ENCODE data around the gene FAM168A. TPM values are rescaled to one million over a fixed set of nuclear protein-coding genes. Genes with fewer than 3 reads are reported as not detected.

FAM168A gene
- total RNA-seq, 1 donor from 2014 or later = 28.8 TPM

DNA sequence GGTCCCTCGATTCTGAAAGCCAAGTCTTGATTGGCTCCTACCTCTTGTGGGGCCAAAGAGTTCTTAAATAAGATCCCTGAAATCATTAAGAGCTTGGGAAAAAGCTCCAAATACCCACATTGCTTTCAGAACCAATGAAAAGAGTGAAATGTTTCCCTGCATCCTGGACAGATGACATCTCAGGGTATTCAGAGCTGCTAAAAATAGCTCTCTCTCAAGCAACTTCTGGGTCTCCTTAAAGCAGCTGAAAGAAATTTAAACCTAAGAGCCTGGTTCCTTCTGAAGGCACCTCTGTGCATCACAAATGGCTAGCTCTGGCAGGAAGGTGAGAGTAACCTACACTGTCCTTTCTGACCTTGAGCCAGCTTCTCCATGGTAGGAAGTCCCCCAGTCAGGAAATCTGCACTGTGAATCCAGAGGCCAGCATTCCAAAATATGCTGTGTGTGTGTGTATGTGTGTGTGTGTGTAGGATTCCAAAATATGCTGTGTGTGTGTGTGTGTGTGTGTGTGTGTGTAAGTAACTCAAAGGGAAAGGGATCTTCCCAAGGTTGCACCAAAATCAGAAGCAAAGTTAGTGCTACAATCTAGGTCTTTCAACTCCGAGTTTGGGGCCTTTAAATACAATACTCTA is 171.6 kb downstream of the FAM168A start:
- peak; percentile 32 for DNase-seq

DNA sequence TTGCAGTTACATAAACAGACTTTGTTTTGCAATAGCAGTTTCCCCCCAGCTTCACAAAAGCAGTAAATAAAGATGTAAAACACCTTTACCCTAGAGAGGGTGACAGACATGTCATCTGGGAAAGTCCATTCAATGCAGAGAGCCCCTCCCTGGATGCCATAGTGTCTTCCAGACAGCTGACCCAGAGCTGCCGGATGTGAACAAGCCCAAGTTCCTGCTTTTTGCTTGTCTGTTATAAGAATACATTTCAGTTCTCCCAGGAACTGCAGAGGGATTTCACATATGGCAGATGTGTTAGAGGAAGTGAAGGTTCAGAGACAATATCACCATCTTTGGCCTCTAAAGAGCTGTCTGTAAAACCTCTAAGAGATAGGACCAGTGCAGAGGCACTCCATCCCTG is 172.8 kb downstream of the FAM168A start:
- no peak for DNase-seq

DNA sequence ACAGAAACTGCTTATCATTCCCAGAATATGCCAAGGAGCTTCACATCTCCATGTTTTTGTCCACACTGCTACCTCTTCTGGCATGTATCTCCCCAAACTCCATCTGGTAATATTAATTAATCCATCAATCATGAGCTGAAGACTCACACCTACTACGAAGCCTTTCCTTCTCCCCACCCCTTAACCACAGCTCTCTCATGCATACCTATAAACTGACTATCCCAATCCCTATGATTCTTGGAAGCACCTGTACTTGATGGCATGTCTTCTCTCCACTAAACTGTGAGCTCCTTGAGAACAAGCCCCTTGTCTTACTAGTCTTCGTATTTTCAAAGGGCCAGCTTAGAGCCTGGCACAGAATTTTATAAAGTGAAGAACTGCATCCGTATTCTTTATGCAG is 174.4 kb downstream of the FAM168A start:
- no peak for DNase-seq

DNA sequence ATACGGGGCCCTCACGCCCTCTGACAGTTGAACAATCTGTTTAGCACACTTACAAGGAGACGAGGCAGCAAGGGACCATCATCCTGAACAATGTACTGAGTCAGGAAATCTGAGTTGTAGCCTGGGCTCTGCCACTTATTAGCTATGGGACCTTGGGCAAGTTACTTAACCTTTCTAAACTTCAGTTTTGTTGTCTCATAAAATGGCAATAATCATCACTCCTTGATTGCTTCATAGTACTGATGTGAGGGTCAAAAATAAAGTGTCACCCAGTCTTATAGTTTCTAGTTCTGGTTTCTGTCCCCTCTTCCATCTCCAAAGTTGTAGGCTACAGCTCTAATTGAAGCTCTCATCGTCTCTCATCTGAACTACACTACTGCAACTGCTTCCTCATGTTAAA is 175.0 kb downstream of the FAM168A start:
- DNase-seq = no peak

DNA sequence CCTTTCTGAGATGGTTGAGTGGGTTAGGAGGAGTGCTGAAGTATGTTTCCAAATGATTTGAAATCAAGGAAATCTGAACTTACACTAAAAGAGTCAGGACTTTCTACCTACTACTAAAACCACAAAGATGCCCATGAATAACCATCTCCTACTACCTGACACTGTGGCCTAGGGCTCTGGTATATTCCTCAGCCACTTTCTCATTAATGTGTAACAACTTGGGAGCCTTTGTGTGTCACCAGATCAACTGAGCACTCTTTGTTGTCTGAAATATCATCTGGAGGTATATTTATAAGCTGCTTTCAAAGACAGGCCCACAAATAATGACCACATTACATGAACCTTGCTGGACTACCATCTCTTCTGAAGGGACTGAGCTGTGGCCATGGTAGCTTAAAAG is 177.8 kb downstream of the FAM168A start:
- DNase-seq = no peak

DNA sequence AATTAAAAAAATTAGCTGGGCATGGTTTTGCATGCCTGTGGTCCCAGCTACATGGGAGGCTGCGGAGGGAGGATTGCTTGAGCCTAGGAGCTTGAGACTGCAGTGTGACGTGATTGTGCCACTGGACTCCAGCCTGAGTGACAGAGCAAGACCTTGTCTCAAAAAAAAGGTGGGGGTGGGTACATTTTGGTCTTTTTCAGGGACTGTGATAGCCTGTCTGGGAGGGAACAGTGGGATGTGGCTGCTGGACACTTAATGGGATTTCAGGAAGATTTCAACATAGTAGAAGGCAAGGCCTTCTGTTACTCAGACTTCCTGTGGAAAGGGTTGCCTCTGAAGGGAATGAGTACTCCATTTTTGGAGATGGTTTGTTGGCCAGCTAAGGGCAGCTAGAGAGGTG is 181.1 kb downstream of the FAM168A start:
- no peak for DNase-seq

DNA sequence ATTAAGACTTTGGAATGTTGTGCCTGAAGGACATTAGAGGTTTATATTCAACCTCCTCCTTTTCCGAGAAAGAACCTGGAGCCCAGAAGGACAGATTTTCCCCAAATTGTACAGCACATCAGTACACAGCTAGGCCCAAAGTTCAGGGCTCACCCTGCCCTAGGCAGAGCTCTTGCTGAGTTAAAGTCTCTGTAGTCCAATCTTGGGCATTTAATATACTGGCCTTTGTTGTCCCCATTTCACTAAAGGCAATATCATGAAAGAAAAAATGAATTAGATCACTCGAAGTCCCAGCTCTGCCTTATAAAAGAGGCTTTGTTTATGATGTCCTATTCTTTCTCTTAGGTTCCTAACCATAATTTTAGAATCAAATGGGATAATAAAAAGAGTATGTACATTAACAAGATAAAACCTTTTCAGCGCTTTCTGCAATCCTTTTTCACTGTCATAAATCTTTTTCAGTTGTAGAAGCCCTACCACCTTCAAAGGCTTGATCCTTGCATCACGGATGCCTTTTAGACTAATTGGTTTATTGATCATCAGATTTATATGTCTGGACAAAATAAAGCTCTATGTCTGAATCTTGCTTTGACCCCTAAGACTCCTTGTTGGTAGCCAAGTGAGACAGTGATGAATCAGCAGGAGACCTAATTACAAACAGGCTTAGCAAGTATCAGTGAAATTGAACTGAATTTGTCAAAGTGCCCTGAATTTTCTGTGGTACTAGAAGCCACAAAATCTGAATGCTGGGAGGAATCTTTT is 181.9 kb downstream of the FAM168A start:
- no peak for DNase-seq

DNA sequence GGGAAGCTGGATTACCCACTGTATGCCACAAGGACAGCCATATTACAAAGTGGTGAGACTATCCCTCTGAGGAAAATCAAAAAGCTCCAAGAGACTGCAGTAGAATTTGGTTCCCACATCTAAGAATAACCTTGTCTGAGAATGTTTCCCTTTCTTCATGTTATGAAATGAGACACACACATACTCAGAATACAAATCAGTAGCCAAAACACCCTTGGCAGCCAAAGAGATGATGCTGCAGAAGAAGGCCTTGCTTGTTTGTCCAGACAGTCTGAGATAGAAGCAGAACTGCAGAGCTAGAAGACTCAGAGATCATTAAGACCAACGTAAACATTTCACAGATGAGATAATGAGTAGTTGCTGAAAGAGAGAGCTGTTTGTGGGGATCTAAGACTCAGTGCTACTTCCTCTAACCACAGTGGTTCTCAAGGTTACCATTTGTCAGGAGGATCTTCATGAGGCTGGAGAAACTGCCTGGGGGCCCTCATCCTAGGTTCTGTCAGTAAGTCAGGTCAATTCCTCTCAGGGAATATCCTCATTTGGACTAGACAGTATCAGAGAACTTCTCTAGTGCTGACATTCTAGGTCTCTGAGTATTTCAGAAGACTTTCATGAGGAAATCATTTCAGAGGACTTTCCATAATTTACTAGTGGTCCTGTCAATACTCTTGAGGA is 182.8 kb downstream of the FAM168A start:
- DNase-seq = no peak

DNA sequence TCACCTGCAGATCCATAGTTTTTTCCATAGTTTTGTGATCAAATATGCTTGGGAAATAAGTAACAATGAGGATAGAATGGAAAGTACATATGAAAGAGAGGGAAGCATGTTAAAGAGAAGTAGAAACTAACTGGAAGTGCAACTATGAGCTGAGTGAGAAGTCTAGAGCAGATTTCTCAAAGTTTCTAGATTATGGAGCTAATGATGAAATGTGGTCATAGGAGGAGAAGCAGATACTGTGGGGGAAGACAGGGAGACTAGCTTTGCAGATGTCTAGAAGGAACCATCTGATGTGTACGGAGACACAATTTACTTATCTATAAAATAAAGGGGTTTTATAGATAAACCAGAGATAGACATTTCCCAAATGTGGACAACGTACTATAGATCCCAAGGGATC is 184.7 kb downstream of the FAM168A start:
- no peak for DNase-seq

DNA sequence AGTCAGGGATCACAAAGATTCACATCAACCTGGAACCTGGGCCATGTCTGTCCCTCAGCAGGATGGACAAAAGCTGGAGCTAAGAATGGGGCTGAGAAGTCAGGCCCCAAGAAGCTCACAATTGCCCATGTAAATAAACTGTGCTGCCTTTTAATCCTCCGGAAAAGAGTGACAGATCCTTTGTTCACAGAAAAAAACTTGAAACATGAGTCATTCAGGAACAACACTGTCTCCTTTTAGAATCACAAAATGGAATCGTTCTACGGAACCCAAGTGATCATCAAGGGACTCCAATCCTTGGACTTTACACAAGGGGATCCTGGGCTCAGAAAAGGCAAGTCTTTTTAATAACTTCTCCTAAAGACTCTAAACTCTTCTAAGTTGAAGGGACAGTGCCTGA is 185.6 kb downstream of the FAM168A start:
- DNase-seq = no peak

DNA sequence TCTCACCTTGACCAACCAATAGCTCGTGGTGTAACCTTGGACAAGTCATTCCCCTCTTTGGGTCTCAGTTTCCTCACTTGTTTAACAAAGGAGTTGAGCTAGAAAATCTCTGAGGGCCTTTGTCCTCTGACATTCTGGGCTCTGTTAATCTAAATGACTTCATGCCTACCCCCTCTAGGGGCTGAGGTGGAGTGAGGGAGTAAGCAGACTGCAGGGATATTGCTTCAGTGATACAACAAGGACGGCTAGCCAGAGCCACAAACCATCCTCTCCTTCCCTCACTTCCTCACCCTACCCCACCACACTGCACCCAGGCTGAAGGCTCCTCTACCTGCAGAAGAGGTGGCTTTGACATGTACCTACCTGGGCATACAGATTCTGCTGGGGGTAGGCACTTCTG is 186.9 kb downstream of the FAM168A start:
- DNase-seq = no peak

DNA sequence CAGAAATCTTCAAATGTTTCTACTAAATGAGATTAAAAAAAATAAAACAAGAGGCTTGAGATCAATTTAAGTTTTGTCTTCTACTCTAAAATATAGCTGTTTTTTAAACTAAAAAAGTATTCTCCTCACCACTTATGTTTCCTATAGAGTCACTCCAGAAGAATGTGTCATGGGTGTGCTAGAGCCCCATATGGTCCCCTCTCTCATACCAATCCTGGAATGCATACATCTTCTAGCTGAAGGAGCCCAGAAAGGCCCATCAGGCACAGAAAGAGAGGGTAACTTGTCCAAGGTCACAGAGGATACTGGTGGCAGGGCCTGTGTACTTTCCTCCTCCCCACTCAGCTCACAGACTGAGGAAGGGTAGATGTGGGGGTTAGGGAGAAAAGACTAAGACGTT is 187.3 kb downstream of the FAM168A start:
- no peak for DNase-seq

DNA sequence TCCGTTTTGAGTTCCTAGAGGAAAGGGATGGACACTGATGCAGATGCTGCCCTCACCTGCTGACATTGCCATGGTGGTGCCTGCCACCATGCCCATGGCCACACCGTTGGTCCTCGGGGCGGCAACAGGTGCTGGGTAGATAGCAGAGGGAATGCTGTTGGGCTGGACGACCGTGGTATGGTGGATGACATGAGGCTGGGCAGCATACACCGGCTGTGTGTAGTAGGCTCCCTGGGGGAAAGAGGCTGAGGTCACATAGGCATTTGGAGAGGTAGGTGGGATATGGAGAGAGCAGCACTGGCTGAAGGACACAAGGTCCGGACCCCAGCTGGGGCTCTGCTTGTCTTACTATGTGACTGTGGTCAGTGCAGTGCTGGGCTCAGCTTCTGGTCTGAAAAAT is 188.5 kb downstream of the FAM168A start:
- no peak for DNase-seq

DNA sequence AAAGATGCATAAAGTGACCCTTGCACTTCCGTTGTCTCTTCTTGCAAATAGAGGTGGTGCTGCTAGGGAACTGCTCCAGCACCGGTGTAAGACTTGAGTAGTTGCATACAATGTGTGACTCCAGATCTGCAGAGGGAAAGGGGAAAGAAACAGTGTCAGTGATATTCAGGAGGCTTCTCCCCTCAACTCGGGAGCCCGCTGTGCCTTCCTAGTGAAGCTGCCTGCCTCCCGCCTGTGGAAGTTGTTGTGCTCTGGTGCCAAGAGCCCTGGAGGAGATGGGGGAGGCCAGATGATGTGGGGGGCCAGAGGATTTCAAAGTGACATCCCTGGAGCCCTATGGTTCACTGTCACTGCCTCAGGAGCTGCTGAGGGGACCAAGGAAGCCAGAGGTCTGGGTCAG is 191.3 kb downstream of the FAM168A start:
- DNase-seq = no peak

DNA sequence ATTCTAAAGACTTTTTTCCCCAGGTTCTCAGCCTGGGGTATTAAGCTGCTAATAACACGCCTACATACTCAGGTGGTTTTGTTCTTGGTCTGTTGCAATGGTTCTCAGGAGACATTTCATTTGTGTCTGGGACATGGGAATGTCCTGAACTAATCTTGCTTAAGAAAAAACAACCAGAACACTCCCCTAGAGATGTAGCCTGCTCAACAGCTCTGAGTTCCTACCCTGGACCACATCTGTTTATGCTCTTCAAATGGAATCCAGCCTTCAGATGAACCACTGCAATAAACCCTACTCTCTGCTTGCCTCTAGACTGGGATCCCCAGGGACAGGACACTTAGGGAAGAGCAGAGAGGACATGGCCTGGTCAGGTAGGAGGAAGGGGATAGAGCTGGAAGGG is 191.8 kb downstream of the FAM168A start:
- no peak for DNase-seq

DNA sequence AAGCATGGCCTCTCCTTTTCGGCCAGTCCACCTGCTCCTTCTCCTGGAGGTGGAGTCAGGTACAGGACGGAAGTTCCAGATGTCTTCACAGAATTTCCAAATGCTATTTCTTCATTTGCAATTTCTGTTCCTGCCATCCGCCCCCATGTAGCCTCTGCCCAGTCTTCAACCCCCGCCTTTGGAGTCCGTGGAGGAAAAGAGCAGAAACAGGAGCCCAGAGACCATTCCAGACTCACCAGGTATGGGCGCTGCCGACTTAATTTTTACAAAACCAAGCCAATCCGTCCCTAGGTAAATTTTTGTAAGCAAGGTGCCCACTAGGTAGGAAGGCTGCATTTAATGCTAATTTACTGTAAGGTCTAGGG is 192.8 kb downstream of the FAM168A start:
- DNase-seq = no peak

DNA sequence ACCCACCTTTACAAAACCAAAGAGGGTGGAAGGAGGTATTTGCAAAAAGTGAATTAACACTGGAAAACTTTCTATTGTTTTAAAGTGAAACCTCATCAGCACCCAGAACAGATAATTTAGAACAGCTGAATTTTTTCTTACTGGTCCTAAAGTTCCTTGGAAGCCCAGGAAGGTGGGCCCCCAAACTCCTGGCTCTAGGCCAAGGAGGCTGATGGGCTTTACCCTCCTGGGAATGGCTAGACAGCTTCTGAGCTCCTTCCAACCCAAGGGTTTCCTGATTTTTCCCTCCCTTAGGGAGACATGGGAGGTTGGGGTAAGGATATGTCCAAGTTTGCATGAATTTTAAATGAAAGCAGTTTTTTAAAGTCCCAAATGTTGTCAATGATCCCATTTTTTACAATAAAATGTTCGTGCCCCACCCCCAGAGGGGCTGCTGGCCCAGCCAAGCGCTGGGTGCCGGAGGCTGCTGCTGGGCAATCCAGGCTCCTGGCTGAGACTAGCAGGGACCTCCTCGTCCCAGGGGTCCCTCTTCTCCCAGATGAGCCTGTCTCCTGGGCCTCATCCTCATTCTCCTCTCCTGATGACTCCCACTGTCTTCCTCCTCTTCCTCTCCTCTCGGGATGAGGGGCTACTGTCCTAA is 193.3 kb downstream of the FAM168A start:
- no peak for DNase-seq

DNA sequence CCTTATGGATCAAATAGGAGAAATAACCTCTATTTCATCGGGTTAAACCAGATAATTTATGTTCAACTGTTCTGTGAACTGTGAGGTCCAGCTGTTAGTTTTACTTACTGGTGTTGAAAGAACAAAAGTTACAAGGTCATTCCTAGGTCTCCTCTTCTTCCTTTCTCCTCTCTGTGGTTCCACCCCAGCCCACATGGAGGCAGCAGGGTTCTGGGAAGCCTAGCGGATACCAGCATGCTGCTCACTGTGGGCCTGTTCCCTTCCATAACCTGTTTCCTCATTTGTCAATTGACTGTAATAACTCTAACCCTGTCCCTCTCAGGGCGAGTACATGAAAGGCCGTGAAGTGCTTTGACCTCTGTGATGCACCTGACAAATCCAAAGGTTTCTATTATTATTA is 193.9 kb downstream of the FAM168A start:
- peak; percentile 74 for DNase-seq

DNA sequence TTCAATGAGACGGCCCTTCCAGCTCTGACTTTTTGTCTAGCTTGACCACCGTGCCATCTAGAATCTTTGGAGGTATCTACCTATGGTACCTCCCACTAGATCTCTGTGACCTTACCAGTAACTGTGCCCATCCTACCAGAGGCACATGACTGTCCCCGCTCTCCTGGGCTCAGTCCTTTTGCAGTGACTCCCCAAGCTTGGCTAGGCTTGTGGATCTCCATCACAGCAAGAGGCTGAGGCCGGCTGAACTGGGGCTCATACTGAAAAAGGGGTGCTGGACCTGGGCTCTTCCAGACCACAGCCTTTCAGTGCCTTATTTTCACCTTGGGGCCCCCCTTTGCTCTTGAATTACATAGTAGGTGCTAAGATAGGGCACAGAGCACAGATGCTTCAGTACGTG is 194.4 kb downstream of the FAM168A start:
- no peak for DNase-seq

DNA sequence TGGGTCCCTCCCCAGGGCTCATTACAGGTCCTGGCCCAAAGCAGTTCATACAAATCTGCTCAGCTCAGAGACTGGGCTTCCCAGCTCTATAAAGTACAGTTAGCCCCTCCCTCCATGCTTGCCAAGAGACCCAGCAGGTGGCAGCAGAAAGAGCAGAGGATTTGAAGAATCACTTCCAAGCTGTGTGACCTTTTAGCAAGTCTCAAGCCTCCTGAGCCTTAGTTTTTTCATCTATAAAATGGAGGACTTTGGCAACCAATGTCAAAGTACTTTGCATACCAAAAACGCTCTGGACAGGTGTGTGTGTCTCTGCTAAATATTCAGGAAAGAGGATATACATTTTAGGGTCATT is 195.1 kb downstream of the FAM168A start:
- DNase-seq = no peak

DNA sequence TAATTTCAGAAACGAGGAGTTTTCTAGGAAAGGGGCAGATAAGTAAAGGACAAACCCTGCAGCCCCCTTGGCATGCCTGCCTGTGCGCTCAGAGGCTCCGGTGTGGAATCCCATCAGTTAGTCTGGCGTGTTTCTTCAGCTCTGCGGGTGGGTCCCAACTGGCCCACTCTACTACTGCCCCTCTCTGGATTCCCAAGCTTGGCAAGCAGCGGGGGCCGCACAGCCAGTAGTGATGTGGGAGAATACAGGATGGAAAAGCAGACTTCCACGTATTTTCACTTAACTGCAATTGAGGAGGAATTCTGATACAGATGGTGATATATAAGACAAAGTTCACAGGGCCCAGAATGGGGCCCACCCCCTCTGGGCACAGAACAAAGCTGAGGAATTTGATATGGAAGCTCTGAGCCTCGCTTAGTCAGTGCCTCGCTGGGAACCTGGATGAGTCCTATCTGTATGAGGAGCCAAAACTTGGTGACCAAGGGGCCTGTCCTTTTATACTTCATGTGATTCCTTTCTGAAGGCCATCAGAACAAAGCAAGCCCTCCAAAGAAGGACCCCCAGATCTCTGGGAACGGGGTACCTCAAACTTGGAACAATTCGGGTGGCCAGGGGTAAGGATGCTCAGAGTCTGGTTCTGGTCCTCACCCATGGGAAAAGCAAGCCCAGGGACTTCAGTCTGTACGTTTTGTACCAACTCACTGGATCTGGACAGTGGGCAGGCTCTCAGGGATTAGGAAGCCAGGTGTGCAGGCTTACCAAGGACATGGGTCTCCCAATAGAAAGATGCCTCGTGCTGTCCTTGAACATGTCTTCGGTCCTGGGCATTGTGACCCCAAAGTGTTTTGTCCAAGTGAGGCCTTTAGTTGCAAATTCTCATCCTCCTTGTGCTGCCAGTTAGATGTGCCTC is 195.7 kb downstream of the FAM168A start:
- DNase-seq = no peak

DNA sequence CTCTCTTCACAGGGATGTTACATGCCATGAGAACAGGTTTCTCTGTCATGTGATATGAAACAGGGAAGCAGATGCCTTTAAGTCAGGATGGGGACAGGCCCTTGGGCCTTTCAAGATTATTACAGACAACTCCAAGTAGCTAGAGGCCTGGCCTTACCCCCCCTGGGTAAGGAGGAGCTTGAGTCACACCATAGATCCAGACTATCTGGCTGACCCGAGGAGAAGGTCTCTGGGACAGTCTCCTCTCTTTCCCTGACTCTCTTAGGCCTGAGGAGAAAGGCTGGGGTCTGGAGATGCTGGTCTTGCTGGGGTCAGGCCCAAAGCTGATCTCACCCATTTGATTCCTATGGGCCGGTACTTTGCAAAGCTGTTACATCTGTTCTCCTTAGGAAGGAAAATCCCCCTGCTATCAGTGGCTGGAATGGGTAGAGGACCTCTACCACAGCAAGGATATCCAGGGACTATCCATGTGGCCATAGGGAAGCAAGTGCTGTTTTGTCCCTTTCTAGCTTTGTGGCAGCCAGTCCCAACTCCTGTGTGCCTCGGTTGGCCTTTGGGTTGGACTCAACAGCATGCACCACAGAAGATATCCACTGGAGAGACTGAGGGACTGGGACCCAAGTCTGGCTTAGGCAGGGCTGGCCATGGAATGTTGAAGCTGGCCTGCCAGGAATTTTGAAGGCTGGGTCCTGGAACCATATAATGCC is 196.5 kb downstream of the FAM168A start:
- DNase-seq = no peak
